ENCODE results near the gene C7orf33.

GRCh38 chr7:148611692-148612091 is 21.1 kb downstream of the C7orf33 start:
- TF ChIP-seq CTCF (IDR thresholded peaks at IDR 0.05) (no peak), POLR2A (IDR thresholded peaks at IDR 0.05) (no peak), POLR2AphosphoS5 (IDR thresholded peaks at IDR 0.05) (no peak)
